IgD-negative memory B cell (primary cell): ENCODE measurements around the gene GRIP2. TPM values are rescaled to one million over a fixed set of nuclear protein-coding genes. Genes with fewer than 3 reads are reported as not detected.
A peak's percentile ranks its signal among the peaks of the same experiment; 100 is the strongest.

Experiments
- H3K27ac Mint-ChIP-seq, 3 donors: one replicate each; pipeline ENCODE4 v1.8.0; 2020 to 2022; ENCODE audit warnings: mild to moderate bottlenecking in 3 of 3, mixed read lengths in 3 of 3, moderate library complexity in 1 of 3
- H3K27me3 Mint-ChIP-seq: one replicate; pipeline ENCODE4 v1.8.0; 2021; ENCODE audit warnings: mixed read lengths
- H3K36me3 Mint-ChIP-seq: one replicate; pipeline ENCODE4 v1.8.0; 2020; ENCODE audit warnings: mild to moderate bottlenecking, mixed read lengths
- H3K4me1 Mint-ChIP-seq, 3 donors: one replicate each; pipeline ENCODE4 v1.8.0; 2020 to 2022; ENCODE audit warnings: mixed read lengths in 3 of 3, mild to moderate bottlenecking in 1 of 3
- H3K4me3 Mint-ChIP-seq, 4 donors: one replicate each; pipeline ENCODE4 v1.8.0; 2020 to 2022; ENCODE audit warnings: mild to moderate bottlenecking in 4 of 4, mixed read lengths in 4 of 4, moderate library complexity in 3 of 4
- H3K9me3 Mint-ChIP-seq, 3 donors: one replicate each; pipeline ENCODE4 v1.8.0; 2020 to 2021; ENCODE audit warnings: mixed read lengths in 3 of 3, mild to moderate bottlenecking in 1 of 3
- polyA plus RNA-seq: library from polyadenylated mRNA; unstranded; fragments of 300-500 nt; fragmentation: Illumina TruSeq; gene quantifications from one replicate; pipeline ENCODE4 v1.2.3, GENCODE V29; 2021

GRIP2 gene
- polyA plus RNA-seq, 1 donor from 2014 or later, result not detected

GRCh38 chr3:14453876-14454638 lies 86.1 kb downstream of the GRIP2 start:
- Mint-ChIP-seq H3K27me3 (no peaks in the 10 kb centered on the region), H3K36me3 (peaks cover 14% of the 10 kb centered on the region), H3K9me3 (no peaks in the 10 kb centered on the region), H3K4me1 (peaks cover 7 to 13% (median 9%) of the 10 kb centered on the region in 3 donors), H3K27ac (peak overlapping the region; percentile 33 to 95 (median 51)), H3K4me3 (peak overlapping the region in 1 of 4 donors; percentile 92)

- peak overlapping the region; percentile 33 to 95 (median 51) for H3K27ac Mint-ChIP-seq
- no peaks in the 10 kb centered on the region for H3K27me3 Mint-ChIP-seq
- H3K36me3 Mint-ChIP-seq, result peaks cover 16% of the 10 kb centered on the region
- H3K9me3 Mint-ChIP-seq, result no peaks in the 10 kb centered on the region
- H3K4me1 Mint-ChIP-seq, result peaks cover 7 to 13% (median 9%) of the 10 kb centered on the region in 3 donors
- peak overlapping the region in 1 of 4 donors; percentile 92 for H3K4me3 Mint-ChIP-seq
These were observed 87.1 kb downstream of the GRIP2 start for GRCh38 chr3:14452740-14453710.

GRCh38 chr3:14451844-14452739 lies 88.0 kb downstream of the GRIP2 start:
- H3K4me1 Mint-ChIP-seq, result peaks cover 7 to 13% (median 9%) of the 10 kb centered on the region in 3 donors
- H3K9me3 Mint-ChIP-seq, result no peaks in the 10 kb centered on the region
- H3K27ac Mint-ChIP-seq, result no peak overlapping the region
- H3K4me3 Mint-ChIP-seq, result no peak overlapping the region
- no peaks in the 10 kb centered on the region for H3K27me3 Mint-ChIP-seq
- peaks cover 19% of the 10 kb centered on the region for H3K36me3 Mint-ChIP-seq

GRCh38 chr3:14450922-14451606 lies 89.1 kb downstream of the GRIP2 start:
- Mint-ChIP-seq H3K27me3 (no peaks in the 10 kb centered on the region), H3K36me3 (peaks cover 21% of the 10 kb centered on the region), H3K4me1 (peaks cover 7 to 13% (median 9%) of the 10 kb centered on the region in 3 donors), H3K27ac (peak overlapping the region in 1 of 3 donors; percentile 56), H3K4me3 (no peak overlapping the region), H3K9me3 (no peaks in the 10 kb centered on the region)

- Mint-ChIP-seq H3K4me3 (no peak overlapping the region), H3K27me3 (no peaks in the 10 kb centered on the region), H3K27ac (peak overlapping the region in 1 of 3 donors; percentile 48), H3K36me3 (peaks cover 24% of the 10 kb centered on the region), H3K9me3 (no peaks in the 10 kb centered on the region), H3K4me1 (peaks cover 7 to 13% (median 9%) of the 10 kb centered on the region in 3 donors)
These were observed 89.6 kb downstream of the GRIP2 start for GRCh38 chr3:14450506-14450905.

- Mint-ChIP-seq H3K9me3 (no peaks in the 10 kb centered on the region), H3K27me3 (no peaks in the 10 kb centered on the region), H3K4me3 (no peak overlapping the region), H3K27ac (peak overlapping the region; percentile 39 to 47 (median 45)), H3K36me3 (peaks cover 19% of the 10 kb centered on the region), H3K4me1 (peaks cover 6 to 7% (median 7%) of the 10 kb centered on the region in 3 donors)
These were observed 91.1 kb downstream of the GRIP2 start for GRCh38 chr3:14448756-14449727.

- Mint-ChIP-seq H3K4me3 (no peak overlapping the region), H3K9me3 (no peaks in the 10 kb centered on the region), H3K4me1 (peaks cover 0 to 3% (median 0%) of the 10 kb centered on the region in 3 donors), H3K36me3 (peaks cover 19% of the 10 kb centered on the region), H3K27ac (peak overlapping the region in 2 of 3 donors; percentile 47 to 89), H3K27me3 (no peaks in the 10 kb centered on the region)
These were observed 92.1 kb downstream of the GRIP2 start for GRCh38 chr3:14448063-14448462.

GRCh38 chr3:14446988-14447570 lies 93.1 kb downstream of the GRIP2 start:
- no peaks in the 10 kb centered on the region for H3K9me3 Mint-ChIP-seq
- H3K27me3 Mint-ChIP-seq, result no peaks in the 10 kb centered on the region
- H3K4me3 Mint-ChIP-seq, result no peak overlapping the region
- no peak overlapping the region for H3K27ac Mint-ChIP-seq
- H3K36me3 Mint-ChIP-seq, result peaks cover 15% of the 10 kb centered on the region
- peaks cover 0 to 3% (median 0%) of the 10 kb centered on the region in 3 donors for H3K4me1 Mint-ChIP-seq

- Mint-ChIP-seq H3K36me3 (peaks cover 12% of the 10 kb centered on the region), H3K27me3 (no peaks in the 10 kb centered on the region), H3K4me3 (no peak overlapping the region), H3K27ac (no peak overlapping the region), H3K4me1 (no peaks in the 10 kb centered on the region), H3K9me3 (no peaks in the 10 kb centered on the region)
These were observed 94.4 kb downstream of the GRIP2 start for GRCh38 chr3:14445773-14446172.

- H3K4me3 Mint-ChIP-seq, result no peak overlapping the region
- no peaks in the 10 kb centered on the region for H3K27me3 Mint-ChIP-seq
- H3K36me3 Mint-ChIP-seq, result peaks cover 14% of the 10 kb centered on the region
- peak overlapping the region in 1 of 3 donors; percentile 62 for H3K27ac Mint-ChIP-seq
- peaks cover 9 to 12% (median 12%) of the 10 kb centered on the region in 3 donors for H3K4me1 Mint-ChIP-seq
- H3K9me3 Mint-ChIP-seq, result no peaks in the 10 kb centered on the region
These were observed 95.8 kb downstream of the GRIP2 start for GRCh38 chr3:14444380-14444779.

GRCh38 chr3:14441920-14442300 lies 98.2 kb downstream of the GRIP2 start:
- H3K36me3 Mint-ChIP-seq, result peaks cover 8% of the 10 kb centered on the region
- no peaks in the 10 kb centered on the region for H3K9me3 Mint-ChIP-seq
- peak overlapping the region in 1 of 4 donors; percentile 37 for H3K4me3 Mint-ChIP-seq
- H3K27ac Mint-ChIP-seq, result no peak overlapping the region
- peaks cover 19 to 20% (median 20%) of the 10 kb centered on the region in 3 donors for H3K4me1 Mint-ChIP-seq
- no peaks in the 10 kb centered on the region for H3K27me3 Mint-ChIP-seq

- H3K9me3 Mint-ChIP-seq, result no peaks in the 10 kb centered on the region
- H3K27ac Mint-ChIP-seq, result peak overlapping the region in 1 of 3 donors; percentile 78
- H3K4me3 Mint-ChIP-seq, result no peak overlapping the region
- peaks cover 5% of the 10 kb centered on the region for H3K36me3 Mint-ChIP-seq
- no peaks in the 10 kb centered on the region for H3K27me3 Mint-ChIP-seq
- peaks cover 24% of the 10 kb centered on the region in 3 donors for H3K4me1 Mint-ChIP-seq
These were observed 98.8 kb downstream of the GRIP2 start for GRCh38 chr3:14441240-14441919.
